ENCODE data around the gene PTPN4. TPM values are rescaled to one million over a fixed set of nuclear protein-coding genes. Genes with fewer than 3 reads are reported as not detected.
"Not testable (repeated sequence)": the region's sequence is repeated elsewhere in the genome, so short reads cannot be mapped to it uniquely, and the experiment has no call there.

Gene PTPN4
- total RNA-seq, 2 experiments from 2014 or later: 26.5 to 34.1 TPM

DNA sequence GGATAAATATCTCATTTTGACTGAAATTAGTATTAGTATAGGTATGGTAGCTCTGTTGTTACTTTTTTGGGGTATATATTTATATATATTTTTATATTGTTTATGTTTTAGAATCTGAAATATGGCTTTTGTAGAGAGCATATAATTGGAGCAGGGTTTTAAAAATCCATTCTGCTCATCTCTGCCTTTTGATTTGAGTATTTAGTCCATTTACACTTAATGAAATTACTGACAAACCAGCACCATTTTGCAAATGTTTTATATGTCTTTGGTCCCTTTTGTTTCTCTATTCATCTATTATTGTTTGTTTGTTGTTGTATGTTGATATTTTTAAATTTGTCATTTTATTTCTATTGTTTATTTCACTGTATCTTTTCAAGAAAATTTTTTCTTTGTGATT is 30.7 kb downstream of the PTPN4 start:
- ChIA-PET CTCF (no interaction called here), POLR2A (no interaction called here)

DNA sequence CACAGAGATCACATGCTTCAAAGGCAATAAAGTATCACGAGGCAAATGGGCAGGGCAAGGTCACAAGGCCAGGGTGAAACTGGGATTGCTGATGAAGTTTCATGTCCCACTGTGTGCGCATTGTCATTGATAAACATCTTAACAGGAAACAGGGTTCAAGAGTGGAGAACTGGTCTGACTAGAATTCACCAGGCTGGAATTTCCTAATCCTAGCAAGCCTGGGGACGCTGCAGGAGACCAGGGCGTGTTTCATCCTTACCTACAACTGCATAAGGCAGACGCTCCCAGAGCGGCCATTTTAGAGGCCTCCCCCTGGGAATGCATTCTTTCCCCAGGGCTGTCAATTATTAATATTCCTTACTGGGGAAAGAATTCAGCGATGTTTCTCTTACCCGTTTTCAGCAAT is 33.2 kb downstream of the PTPN4 start:
- ChIA-PET POLR2A (no interaction called here), CTCF (no interaction called here)

DNA sequence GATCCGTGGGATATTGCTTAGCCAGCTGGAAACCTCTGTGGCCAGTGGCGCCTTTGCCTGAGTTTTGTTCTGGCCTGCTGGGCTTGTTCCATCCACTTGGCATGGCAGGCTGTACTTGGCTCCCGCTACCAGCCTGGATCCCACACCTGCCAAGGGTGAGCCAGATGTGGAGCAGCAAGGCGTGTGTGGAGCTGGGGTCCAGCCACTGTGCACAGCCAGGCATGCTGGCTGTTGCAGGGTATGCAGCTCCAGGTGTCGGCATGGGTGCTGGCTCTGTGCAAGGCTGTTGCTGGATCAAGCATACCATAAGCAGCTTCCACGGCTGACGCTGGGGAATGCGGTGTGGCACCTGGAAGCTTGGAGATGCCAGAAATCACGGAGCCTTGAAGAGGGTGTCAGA is 34.5 kb downstream of the PTPN4 start:
- ChIA-PET CTCF (interaction anchor here (0.7 kb wide), 1 partner anchor 381 kb away, joined by 3 read pairs; no protein-coding TSS in a partner anchor), POLR2A (no interaction called here)

DNA sequence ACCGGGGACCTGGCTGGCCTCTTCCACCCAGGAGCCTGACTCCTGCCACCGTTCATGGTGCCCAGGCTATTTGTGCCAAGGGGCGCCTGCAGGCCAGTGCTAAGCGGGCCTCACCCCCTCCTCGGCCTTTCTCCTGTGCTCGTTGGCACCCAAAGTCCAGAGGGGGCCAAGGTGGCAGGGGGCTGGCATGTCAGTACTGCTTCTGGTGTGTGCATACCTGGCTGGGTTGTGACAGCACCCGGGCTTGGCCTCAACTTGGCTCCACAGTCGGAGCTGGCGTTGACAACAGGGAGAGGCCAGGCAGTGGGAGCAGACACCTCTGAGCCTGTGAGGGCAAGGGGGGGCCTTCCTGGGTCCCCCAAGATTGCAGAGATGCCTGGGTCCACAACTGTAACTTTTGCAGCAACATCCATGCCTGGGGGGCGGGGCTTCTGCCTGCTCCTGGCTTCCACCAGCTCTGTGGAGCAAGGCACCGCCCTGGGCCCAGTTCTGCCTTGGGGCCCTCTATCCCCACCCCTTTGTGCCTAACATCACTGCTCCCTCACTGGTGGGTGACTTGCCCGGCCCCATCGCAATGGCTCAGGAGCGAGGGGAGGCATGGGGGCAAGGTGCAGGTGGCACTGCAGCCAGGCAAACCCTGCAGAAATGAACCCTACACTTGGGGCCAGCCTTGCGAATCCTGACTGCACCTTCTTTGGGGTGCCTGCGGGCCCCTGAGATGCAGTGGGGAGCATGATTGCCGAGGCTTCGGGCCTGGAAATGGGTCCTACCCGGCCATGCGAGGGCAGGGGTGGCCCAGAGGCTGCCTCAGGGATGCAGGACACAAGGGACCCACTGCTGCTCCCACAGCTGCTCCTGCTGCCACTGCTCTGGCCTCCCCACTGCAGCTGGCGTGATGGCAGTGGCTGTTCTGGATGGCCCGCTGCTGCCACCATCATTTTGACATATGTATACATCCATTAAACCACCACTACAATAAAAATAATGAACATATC is 35.9 kb downstream of the PTPN4 start:
- ChIA-PET POLR2A (no interaction called here), CTCF (no interaction called here)

DNA sequence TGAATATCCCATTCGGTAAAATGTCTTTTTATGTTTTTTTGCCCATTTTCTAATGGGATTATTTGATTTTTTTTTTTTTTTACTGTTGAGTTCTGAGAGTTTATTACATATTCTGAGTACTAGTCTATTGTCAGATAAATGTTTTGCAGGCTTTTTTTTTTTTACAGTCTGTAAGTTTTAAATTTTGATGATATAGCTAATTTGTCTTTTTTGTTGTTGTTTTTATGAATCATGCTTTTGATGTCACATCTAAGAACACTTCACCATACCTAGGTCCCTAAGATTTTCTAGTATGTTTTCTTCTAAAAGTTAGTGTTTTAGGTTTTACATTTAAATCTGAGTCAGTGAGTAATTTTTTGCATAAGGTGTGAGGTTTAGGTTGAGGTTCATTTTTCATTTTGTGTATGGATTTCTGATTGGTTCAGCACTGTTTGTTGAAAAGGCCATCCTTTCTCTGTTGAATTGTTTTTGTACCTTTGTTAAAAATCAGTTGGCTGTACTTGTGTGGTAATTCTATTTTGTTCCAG is 40.7 kb downstream of the PTPN4 start:
- ChIA-PET CTCF (no interaction called here), POLR2A (no interaction called here)

DNA sequence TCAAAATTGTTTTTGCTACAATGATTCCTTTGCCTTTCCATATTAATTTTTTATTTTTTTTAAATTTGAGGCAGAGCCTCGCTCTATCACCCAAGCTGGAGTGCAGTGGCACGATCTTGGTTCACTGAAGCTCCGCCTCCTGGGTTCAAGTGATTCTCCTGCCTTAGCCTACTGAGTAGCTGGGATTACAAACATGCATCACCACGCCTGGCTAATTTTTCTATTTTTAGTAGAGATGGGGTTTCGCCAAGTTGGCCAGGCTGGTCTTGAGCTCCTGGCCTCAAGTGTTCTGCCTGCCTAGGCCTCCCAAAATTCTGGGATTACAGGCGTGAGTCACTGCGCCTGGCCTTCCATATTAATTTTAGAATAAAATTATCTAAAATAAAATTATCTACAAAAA is 41.3 kb downstream of the PTPN4 start:
- POLR2A ChIA-PET: no interaction called here
- CTCF ChIA-PET: no interaction called here

DNA sequence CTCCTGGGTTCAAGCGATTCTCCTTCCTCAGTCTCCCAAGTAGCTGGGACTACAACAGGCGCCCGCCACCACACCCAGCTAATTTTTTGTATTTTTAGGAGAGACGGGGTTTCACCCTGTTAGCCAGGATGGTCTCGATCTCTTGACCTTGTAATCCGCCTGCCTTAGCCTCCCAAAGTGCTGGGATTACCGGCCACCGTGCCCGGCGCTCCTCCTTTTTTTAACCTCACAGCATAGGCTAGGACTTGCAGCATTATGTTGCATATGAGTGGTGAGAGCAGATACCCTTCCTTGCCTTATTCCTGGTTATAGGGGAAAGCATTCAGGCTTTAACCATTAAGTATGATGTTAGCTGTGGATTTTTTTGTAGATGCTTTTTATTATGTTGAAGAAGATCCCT is 42.3 kb downstream of the PTPN4 start:
- POLR2A ChIA-PET, CTCF ChIA-PET: not testable (repeated sequence)

DNA sequence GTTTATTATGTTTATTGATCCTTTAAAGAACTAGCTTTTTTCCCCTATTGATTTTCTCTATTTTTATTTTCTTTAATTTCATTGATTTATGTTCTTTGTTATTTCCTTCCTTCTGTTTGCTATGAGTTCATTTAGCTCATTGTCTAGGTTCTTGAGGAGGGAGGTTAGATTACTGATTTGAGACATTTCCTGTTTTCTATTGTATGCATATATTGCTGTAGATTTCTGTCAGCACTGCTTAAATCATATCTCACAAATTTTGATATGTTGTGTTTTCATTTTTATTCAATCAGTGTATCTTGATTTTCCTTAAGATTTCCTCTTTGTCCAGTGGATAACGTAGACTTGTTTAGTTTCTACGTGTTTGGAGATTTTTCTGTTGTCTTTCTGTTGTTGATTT is 43.4 kb downstream of the PTPN4 start:
- CTCF ChIA-PET: no interaction called here
- POLR2A ChIA-PET: no interaction called here

DNA sequence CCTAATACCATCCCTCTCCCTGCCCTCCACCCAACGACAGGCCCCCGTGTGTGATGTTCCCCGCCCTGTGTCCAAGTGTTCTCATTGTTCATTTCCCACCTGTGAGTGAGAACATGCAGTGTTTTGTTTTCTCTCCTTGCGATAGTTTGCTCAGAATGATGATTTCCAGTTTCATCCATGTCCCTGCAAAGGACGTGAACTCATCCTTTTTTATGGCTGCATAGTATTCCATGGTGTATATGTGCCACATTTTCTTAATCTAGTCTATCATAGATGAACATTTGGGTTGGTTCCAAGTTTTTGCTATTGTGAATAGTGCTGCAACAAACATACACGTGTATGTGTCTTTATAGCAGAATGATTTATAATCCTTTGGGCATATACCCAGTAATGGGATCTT is 44.7 kb downstream of the PTPN4 start:
- CTCF ChIA-PET, POLR2A ChIA-PET: not testable (repeated sequence)

DNA sequence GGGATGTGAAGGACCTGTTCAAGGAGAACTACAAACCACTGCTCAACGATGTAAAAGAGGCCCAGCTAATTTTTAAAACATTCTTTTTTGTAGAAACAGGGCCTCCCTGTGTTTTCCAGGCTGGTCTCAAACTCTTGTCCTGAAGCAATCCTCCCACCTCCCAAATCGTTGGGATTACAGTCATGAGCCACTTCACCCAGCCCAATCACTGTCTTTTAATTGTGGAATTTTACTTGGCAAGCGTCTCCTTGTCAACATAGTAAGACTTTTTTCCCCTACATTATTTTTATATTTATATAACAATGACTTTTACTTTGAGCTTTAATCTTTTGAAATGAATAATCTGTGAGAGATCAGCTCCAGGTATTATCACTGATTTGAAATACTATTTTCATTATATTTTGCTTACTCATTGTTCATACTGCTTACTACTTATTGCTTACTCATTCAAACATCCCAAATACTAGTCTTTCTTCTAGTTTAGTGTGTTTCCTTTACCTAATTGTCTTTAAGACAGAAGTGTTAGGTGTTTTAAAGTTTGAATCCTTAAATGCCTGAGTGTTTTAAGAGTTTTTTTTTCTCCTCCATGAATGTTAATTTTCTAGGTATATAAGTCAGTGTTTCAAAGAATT is 48.9 kb downstream of the PTPN4 start:
- ChIA-PET CTCF (no interaction called here), POLR2A (no interaction called here)

DNA sequence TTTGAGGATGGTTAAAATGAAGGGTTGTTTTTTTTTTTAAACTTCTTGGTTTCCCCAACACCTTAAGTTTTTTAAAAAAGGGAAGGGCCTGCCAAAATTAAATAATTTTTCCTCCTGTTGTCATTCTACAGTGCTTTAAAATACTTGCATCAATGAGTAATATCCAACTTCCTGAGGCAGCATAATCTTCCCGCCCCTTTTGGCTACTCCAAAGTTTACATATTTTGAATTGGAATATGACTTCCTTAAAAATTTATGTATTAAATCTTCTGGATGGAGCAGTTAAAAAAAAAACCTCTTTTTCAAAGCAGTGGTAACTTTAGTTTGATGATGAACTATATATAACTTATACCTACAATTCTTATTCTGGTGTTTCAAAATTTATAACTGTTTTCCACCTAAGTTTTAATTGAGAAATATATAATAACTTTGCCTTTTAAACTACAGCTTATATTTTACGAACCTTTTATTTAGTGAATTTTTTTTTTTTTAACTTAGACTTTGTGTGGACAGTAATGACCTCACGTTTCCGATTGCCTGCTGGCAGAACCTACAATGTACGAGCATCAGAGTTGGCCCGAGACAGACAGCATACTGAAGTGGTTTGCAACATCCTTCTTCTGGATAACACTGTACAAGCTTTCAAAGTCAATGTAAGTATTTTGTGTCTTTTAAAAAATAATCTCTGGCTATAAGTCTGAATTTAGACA is 49.8 kb downstream of the PTPN4 start:
- ChIA-PET CTCF (no interaction called here), POLR2A (no interaction called here)

DNA sequence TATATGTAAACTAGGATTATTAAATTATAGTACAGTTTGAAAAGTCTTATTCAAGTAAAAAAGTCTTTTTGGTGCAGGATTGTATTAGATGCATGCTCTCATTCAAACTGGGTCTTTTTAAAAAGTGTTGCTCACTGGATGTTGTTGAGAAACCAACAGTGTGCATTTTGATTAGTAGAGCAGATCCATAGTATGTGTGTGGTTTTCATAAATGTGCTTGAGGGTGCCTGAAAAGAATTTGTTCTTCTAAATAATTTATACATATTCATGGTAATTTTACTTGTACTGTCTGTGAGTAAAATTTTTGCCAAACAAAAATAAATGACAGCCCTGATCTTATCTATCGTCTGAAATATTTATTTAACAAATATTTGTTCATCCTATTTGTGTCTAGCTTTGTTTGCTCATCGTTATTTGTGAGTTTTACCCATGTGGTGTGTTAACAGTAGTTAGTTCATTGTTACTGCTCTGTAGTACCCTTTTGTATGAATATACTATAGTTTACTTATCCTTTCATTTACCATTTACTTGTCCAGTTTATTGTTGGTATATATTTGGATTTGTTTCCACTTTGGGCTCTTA is 50.4 kb downstream of the PTPN4 start:
- ChIA-PET POLR2A (no interaction called here), CTCF (no interaction called here)

DNA sequence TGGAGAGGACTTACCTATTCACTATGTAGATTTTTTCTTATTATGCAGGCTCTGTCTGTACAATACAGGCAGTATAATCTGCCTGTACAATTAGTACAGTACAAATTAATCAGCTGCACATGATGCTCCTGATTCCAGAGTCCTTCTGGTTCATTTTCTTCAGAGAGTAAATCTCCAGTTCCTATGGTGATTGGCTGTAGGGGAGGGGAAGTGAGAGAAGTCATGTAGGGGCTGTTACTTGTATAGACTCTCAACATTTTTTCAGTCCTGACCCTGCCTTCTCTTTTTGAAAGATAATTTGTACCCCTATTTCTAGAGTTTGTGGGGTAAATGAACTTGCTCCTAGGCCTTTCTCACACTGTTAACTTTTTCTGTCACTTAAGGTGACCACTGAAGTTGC is 54.5 kb downstream of the PTPN4 start:
- CTCF ChIA-PET: no interaction called here
- POLR2A ChIA-PET: interaction anchor here (0.6 kb wide), 1 partner anchor 412 kb away, joined by 3 read pairs; no protein-coding TSS in a partner anchor

DNA sequence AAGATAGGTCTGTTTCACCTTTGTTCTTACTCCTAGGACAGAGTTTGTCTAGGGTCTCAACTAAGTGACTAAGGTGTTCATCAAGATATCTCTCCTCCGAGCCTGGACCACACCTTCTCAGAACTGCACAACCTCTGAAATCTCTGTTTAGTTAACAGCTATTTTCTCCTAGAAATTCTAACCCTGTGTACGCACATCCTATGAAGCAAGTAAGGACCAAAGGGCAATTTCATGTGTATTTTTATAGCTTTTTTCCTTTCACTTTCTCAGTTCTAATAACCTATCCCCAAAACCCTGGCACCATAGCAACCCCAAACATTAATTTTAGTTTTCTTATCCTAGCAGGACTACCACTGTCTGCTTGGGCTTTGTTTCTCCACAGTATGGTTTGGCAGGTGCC is 59.1 kb downstream of the PTPN4 start:
- ChIA-PET POLR2A (no interaction called here), CTCF (no interaction called here)

DNA sequence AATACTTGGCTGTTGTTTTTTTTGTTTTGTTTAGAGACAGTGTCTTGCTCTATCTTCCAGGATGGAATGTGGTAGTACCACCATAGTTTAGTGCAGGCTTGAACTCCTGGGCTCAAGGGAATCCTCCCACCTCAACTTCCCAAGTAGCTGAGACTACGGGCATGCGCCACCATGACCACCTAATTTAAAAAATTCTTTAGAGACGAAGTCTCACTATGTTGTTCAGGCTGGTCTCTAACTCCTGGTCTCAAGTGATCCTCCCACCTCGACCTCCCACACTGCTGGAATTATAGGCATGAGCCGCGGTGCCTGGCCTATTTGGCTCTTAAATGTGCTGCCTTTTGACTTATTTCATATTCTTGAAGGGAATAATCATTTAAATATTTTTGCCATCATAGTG is 60.1 kb downstream of the PTPN4 start:
- CTCF ChIA-PET: interaction anchor here (0.7 kb wide), 1 partner anchor 117 kb away, joined by 3 read pairs; no protein-coding TSS in a partner anchor
- POLR2A ChIA-PET: no interaction called here

DNA sequence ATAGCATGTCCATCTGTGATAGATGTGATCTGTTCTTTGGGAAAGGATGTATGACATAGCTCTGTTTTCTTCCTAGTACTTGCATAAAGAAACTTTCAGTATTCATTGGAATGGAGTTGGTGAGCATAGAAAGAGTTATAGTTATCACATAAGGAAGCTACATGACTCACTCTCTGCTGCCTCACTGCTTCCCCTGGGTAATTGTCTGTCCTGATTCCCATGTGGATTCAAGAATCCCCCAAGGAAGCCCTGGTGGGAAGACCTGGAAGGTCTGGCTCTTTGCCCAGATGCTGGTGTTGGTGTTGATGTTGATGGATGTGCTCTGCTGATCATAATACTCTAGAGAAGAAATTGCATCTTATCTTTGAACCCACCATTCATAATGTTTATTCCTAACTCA is 60.6 kb downstream of the PTPN4 start:
- POLR2A ChIA-PET: no interaction called here

DNA sequence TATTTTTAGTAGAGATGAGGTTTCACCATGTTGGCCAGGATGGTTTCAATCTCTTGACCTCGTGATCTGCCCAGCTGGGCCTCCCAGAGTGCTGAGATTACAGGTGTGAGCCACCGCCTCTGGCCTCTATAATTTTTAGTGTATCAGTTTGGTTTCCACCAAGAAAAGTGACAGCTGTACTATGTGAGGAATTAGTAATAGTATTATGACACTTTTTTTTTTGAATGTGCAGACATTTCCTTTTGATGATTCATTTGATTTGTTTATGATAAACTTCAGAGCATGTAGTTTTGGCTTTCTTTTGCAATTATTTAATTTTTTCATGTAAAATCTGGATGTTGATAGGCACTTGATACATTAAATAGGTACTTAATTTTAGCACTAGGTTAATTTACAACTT is 61.5 kb downstream of the PTPN4 start:
- ChIA-PET POLR2A (no interaction called here), CTCF (no interaction called here)

More for the DNA sequence above, 60.6 kb downstream of the PTPN4 start:
- CTCF ChIA-PET: interaction anchor here (0.7 kb wide), 1 partner anchor 117 kb away, joined by 3 read pairs; no protein-coding TSS in a partner anchor

DNA sequence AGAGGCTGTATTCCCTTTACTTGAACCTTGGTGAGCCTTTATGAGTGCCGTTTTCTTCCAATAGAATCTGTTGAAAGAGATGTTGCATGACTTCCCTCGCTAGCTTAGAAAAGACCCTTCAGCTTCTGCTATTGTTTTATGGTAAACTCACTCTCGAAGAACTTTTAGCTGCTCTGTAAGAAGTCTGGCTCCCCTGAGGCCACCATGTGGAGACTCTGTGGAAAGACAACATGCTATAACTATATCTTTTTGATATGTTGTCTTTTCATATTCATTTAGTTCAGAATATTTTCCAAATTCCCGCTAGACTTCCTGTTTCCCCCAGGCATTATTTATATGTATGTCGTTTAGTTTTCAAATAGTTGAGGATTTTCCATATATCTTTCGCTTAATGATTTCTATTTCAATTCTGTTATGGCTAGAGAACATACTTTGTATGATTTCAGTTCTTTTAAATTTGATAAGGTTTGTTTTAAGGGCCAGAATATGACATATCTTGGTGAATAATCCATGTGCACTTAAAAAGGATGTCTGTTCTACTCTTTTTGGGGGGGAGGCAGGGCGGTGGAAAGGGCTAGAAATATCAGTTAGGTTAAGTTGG is 64.1 kb downstream of the PTPN4 start:
- CTCF ChIA-PET: interaction anchor here (0.6 to 1.1 kb wide), 4 partner anchors 18 to 119 kb away, joined by 3 read pairs; no protein-coding TSS in a partner anchor
- POLR2A ChIA-PET: interaction anchor here (0.7 kb wide), 2 partner anchors 41 to 151 kb away, joined by 3 to 4 read pairs; no protein-coding TSS in a partner anchor

DNA sequence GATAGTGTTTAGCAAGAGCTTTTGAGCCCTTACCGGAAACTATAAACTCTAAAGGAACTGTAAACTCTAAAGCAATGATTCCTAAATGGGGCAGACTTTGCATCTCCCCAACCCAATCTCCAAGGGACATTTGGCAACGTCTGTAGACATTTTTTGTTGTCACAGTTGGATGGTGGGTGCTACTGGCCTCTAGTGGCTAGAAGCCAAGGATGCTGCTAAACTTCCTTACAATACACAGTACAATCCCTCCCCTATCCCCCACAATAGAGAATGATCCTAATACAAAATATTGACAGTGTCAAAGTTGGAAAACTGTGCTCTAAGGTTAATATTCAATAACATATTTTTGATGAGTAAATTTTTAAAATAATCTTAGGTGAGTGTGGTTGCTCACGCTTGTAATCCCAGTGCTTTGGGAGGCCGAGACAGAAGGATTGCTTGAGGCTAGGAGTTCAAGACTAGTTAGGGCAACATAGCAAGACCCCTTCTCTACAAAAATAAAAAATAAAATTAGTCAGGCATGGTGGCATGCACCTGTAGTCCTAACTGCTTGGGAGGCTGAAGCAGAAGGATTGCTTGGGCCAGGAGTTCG is 66.7 kb downstream of the PTPN4 start:
- ChIA-PET POLR2A (no interaction called here), CTCF (interaction anchor here (1.1 kb wide), 1 partner anchor 84 kb away, joined by 3 read pairs; no protein-coding TSS in a partner anchor)

Measured in activated CD8-positive, alpha-beta memory T cell treated with anti-CD3 and anti-CD28 coated beads for 36 hours (primary cell).